Measurements from ENCODE around the gene GPR85. TPM values are rescaled to one million over a fixed set of nuclear protein-coding genes. Genes with fewer than 3 reads are reported as not detected.

The GPR85 gene
- total RNA-seq, 2 experiments from 2014 or later, result not detected

- H3K27ac ChIP-seq (ENCODE audit: low read depth in 1 of 2, low read length in 2 of 2), result no peak overlapping the region
- H3K4me3 ChIP-seq (ENCODE audit: low read length), result no peak overlapping the region
- no peaks in the 10 kb centered on the region for H3K9me3 ChIP-seq (ENCODE audit: control insufficient read depth in 1 of 2, insufficient read depth in 1 of 2, low read length in 2 of 2)
- ATAC-seq (ENCODE audit: poor library complexity), result no peak
- no peaks in the 10 kb centered on the region for H3K36me3 ChIP-seq (ENCODE audit: insufficient read depth, low read length)
- H3K4me1 Mint-ChIP-seq (ENCODE audit: low read depth), result peaks cover 12% of the 10 kb centered on the region
- no peak for TF ChIP-seq CTCF (IDR thresholded peaks at IDR 0.05)
- no peaks in the 10 kb centered on the region for H3K36me3 Mint-ChIP-seq (ENCODE audit: low read depth)
- ChIA-PET CTCF (interaction anchor here (0.6 kb wide), 1 partner anchor 9 kb away, joined by 3 read pairs; no protein-coding TSS in a partner anchor), POLR2A (no interaction called here)
- H3K27me3 Mint-ChIP-seq, result peaks cover 82% of the 10 kb centered on the region
- intact Hi-C loops (cut with DNase I, micrococcal nuclease), result no loop called here
- H3K27ac Mint-ChIP-seq, result no peak overlapping the region
- H3K4me3 Mint-ChIP-seq, result no peak overlapping the region
- H3K27me3 ChIP-seq (ENCODE audit: control insufficient read depth in 1 of 2, insufficient read depth in 2 of 2, low read length in 2 of 2), result peaks cover 23 to 63% of the 10 kb centered on the region in 2 experiments
- DNase-seq, result no peak
- no peaks in the 10 kb centered on the region for H3K9me3 Mint-ChIP-seq
- H3K4me1 ChIP-seq (ENCODE audit: insufficient read depth, low read length), result peaks cover 10% of the 10 kb centered on the region
Observed at GRCh38 chr7:113084496-113085172, 2.0 kb downstream of the GPR85 start.

GRCh38 chr7:113083816-113084495, 2.7 kb downstream of the GPR85 start:
- H3K36me3 Mint-ChIP-seq (ENCODE audit: low read depth), result no peaks in the 10 kb centered on the region
- H3K27me3 Mint-ChIP-seq, result peaks cover 85% of the 10 kb centered on the region

DNA sequence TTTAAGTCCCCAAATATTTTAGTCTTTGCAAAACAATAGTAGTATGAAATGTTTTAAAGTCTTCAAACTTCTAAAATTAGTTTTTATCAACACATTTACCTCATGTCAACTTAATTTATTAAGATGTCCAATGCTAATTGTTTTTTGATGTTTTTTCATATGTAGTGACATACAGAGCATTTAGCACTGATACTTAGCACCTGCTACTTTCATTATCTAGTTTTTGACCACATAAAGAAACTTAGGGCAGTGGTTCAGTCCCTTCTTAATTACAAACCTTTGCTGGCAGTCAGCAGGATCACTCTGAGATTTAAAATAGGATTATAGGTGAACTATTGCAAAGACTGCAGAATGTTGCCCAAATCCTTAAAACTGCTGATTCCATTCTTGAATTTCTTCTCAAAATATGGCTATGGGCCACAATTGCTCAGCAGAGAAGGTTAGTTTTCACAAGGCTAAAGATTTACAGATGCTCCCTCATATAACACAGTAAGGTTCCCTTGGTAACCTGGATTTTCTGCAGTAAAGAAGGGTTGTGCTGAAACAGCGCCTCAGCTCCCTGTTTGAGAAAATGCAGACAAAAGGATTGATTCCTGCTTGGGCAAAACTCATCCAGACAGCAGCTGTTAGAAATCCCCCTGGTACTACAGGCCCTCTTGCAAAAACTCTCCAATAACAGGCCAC, 3.4 kb downstream of the GPR85 start:
- ATAC-seq (ENCODE audit: poor library complexity) (no peak), DNase-seq (no peak)
- H3K27me3 ChIP-seq (ENCODE audit: control insufficient read depth in 1 of 2, insufficient read depth in 2 of 2, low read length in 2 of 2), result peaks cover 23 to 55% of the 10 kb centered on the region in 2 experiments
- Mint-ChIP-seq H3K9me3 (no peaks in the 10 kb centered on the region), H3K4me3 (no peak overlapping the region), H3K36me3 (ENCODE audit: low read depth) (no peaks in the 10 kb centered on the region), H3K4me1 (ENCODE audit: low read depth) (peaks cover 12% of the 10 kb centered on the region), H3K27me3 (peaks cover 78% of the 10 kb centered on the region), H3K27ac (no peak overlapping the region)
- intact Hi-C loops (cut with DNase I, micrococcal nuclease), result no loop called here
- H3K36me3 ChIP-seq (ENCODE audit: insufficient read depth, low read length), result no peaks in the 10 kb centered on the region
- H3K27ac ChIP-seq (ENCODE audit: low read depth in 1 of 2, low read length in 2 of 2), result no peak overlapping the region
- H3K4me3 ChIP-seq (ENCODE audit: low read length), result no peak overlapping the region
- H3K9me3 ChIP-seq (ENCODE audit: control insufficient read depth in 1 of 2, insufficient read depth in 1 of 2, low read length in 2 of 2), result no peaks in the 10 kb centered on the region
- ChIA-PET POLR2A (no interaction called here), CTCF (no interaction called here)
- TF ChIP-seq CTCF (IDR thresholded peaks at IDR 0.05), result no peak
- H3K4me1 ChIP-seq (ENCODE audit: insufficient read depth, low read length), result peaks cover 10% of the 10 kb centered on the region

More at GRCh38 chr7:113083816-113084495, 2.7 kb downstream of the GPR85 start:
- Mint-ChIP-seq H3K9me3 (no peaks in the 10 kb centered on the region), H3K4me1 (ENCODE audit: low read depth) (peaks cover 12% of the 10 kb centered on the region), H3K27ac (no peak overlapping the region), H3K4me3 (no peak overlapping the region)
- H3K36me3 ChIP-seq (ENCODE audit: insufficient read depth, low read length), result no peaks in the 10 kb centered on the region
- CTCF ChIA-PET, result no interaction called here
- intact Hi-C loops (cut with DNase I, micrococcal nuclease), result no loop called here
- no peak for DNase-seq
- H3K27me3 ChIP-seq (ENCODE audit: control insufficient read depth in 1 of 2, insufficient read depth in 2 of 2, low read length in 2 of 2), result peaks cover 23 to 62% of the 10 kb centered on the region in 2 experiments
- POLR2A ChIA-PET, result no interaction called here
- H3K9me3 ChIP-seq (ENCODE audit: control insufficient read depth in 1 of 2, insufficient read depth in 1 of 2, low read length in 2 of 2), result no peaks in the 10 kb centered on the region
- H3K4me3 ChIP-seq (ENCODE audit: low read length), result no peak overlapping the region
- TF ChIP-seq CTCF (IDR thresholded peaks at IDR 0.05), result no peak
- no peak for ATAC-seq (ENCODE audit: poor library complexity)
- peaks cover 10% of the 10 kb centered on the region for H3K4me1 ChIP-seq (ENCODE audit: insufficient read depth, low read length)
- no peak overlapping the region for H3K27ac ChIP-seq (ENCODE audit: low read depth in 1 of 2, low read length in 2 of 2)
